Measurements from ENCODE around the gene GPR171.

The GPR171 gene

DNA sequence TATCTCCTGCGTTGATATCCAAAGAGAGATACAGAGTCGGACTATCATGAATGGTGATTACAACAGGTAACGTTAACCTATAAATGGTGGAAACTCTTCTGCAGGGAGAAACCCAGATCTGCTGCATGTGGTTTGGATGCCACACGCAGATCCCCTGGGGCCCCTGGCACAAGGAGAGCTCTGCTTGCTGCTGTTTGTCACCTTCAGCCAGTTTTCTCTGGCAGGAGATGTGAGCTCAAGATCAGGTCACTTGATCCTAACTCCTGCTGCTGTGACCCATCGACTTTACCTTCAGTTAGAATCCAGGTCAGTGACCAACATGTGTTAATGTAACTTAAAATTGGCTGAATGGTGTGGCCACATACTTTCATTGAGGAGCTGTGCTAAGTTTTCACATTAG, 23.8 kb upstream of the GPR171 start:
- no peak for TF ChIP-seq BHLHE40 (IDR thresholded peaks at IDR 0.05; ENCODE audit: borderline replicate concordance)
- no peak for TF ChIP-seq L3MBTL2 (conservative IDR thresholded peaks at IDR 0.05)
- TF ChIP-seq LEF1 (IDR thresholded peaks at IDR 0.05; ENCODE audit: borderline replicate concordance) = no peak
- TF ChIP-seq FOXA1 (IDR thresholded peaks at IDR 0.05) = no peak
- TF ChIP-seq SP1 (IDR thresholded peaks at IDR 0.05) = no peak
- TF ChIP-seq FOXM1 (IDR thresholded peaks at IDR 0.05; ENCODE audit: borderline replicate concordance) = no peak
- TF ChIP-seq HDGF (IDR thresholded peaks at IDR 0.05; ENCODE audit: borderline replicate concordance) = no peak
- no peak for TF ChIP-seq FOXK2 (IDR thresholded peaks at IDR 0.05)
- no peak for TF ChIP-seq ARNT (IDR thresholded peaks at IDR 0.05)
- no peak for TF ChIP-seq CTBP1 (IDR thresholded peaks at IDR 0.05; ENCODE audit: borderline replicate concordance)
- POLR2A ChIA-PET = no interaction called here
- DNase-seq (ENCODE audit: extremely low spot score) = no peak
- CTCF ChIA-PET = no interaction called here

DNA sequence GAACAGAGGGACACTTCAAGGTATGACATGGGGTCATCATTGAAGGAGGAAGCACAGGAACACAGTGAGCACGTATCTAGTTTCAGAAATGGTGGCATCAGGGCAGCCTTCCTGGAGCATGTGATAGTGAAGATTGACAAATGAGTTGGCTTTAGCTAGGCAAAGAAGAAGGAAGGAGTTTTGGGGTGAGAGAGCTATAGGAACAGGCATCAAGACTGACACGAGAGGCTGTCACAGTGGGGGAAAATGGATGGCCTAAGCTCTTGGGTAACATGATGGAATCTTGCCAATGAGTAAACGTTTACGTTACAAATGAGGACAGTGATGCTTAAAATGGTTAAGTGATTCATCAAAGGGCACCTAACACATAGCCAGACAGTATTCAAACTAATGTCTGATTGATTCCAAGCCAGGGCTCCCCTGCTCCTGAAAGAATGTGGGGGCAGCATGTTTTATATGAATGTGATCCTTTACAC, 23.1 kb upstream of the GPR171 start:
- ChIA-PET POLR2A (no interaction called here), CTCF (no interaction called here)
- TF ChIP-seq FOXK2 (IDR thresholded peaks at IDR 0.05) (no peak), LEF1 (IDR thresholded peaks at IDR 0.05; ENCODE audit: borderline replicate concordance) (no peak), ARNT (IDR thresholded peaks at IDR 0.05) (no peak), ELF4 (IDR thresholded peaks at IDR 0.05) (no peak), SP1 (IDR thresholded peaks at IDR 0.05) (no peak), HDGF (IDR thresholded peaks at IDR 0.05; ENCODE audit: borderline replicate concordance) (no peak), TARDBP (IDR thresholded peaks at IDR 0.05) (no peak), SUZ12 (IDR thresholded peaks at IDR 0.05) (no peak), NFRKB (IDR thresholded peaks at IDR 0.05) (no peak), CTBP1 (IDR thresholded peaks at IDR 0.05; ENCODE audit: borderline replicate concordance) (no peak), ZNF384 (IDR thresholded peaks at IDR 0.05) (no peak), FOXM1 (IDR thresholded peaks at IDR 0.05; ENCODE audit: borderline replicate concordance) (no peak), L3MBTL2 (conservative IDR thresholded peaks at IDR 0.05) (no peak), BHLHE40 (IDR thresholded peaks at IDR 0.05; ENCODE audit: borderline replicate concordance) (no peak), FOXA1 (IDR thresholded peaks at IDR 0.05) (no peak)
- TF ChIP-seq, protein P1, sequence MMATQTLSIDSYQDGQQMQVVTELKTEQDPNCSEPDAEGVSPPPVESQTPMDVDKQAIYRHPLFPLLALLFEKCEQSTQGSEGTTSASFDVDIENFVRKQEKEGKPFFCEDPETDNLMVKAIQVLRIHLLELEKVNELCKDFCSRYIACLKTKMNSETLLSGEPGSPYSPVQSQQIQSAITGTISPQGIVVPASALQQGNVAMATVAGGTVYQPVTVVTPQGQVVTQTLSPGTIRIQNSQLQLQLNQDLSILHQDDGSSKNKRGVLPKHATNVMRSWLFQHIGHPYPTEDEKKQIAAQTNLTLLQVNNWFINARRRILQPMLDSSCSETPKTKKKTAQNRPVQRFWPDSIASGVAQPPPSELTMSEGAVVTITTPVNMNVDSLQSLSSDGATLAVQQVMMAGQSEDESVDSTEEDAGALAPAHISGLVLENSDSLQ (IDR thresholded peaks at IDR 0.05) = no peak
- DNase-seq (ENCODE audit: extremely low spot score) = no peak

DNA sequence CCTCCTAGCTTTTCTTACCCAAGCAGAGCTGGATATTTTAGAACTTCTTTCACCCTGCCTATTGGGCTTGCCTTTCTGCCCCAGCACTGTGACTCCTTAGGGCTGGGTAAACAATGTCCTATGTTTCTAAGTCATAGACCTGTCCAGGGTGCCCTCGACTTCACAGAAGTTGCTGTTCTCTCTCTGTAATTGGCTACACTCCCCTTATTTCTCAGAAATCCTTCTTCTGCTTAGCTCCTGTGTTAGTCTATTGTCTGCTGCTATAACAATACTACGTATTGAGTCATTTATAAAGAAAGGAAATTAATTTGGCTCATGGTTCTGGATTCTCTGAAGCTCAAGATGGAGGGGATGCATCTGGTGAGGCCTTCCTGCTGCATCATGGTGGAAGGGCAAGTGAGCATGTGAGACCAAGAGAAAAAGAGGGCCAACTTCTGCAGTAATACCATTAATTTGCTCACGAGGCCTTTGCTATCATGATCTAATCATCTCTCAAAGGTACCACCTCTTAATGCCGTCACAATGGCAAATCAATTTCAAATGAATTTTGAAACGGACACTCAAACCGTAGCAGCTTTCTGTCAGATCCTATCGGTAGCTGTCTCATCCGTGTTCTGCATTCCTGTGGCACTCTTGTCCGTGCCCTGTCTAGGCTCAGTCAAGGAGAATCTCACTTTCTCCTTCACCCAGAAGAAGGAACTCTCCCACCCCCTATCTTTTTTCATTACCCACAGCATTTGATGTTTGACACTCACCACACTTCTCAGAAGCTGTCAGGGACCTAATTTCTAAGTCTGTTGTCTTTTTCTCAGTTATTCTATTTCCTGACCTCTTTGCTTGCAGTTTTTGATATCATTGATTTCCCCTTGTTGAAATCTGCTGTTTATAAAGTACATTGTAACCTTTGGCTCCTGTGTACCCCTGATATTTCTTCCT, 22.3 kb upstream of the GPR171 start:
- POLR2A ChIA-PET = no interaction called here
- no peak for DNase-seq (ENCODE audit: extremely low spot score)
- CTCF ChIA-PET = no interaction called here
- no peak for TF ChIP-seq BHLHE40 (IDR thresholded peaks at IDR 0.05; ENCODE audit: borderline replicate concordance)

DNA sequence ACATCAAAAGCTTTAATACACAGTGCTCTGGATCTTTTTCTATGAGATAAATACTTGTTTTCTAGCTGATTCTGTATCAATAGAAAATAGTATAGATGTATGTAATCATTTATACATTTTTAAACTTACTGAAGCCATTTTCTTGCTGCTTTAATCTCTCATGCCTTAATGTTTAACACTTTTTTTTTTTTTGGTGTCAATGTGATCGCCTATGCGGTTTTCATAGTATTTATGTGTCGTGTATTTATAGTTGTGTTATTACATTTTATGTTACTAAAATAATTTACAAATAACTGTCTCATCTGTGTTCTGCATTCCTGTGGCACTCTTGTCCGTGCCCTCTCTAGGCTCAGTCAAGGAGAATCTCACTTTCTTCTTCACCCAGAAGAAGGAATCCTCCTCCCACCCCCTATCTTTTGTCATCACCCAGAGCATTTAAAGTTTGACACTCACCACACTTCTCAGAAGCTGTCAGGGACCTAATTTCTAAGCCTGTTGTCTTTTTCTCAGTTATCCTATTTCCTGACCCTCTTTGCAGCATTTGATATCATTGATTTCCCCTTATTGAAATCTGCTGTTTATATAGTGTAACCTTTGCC, 21.4 kb upstream of the GPR171 start:
- ChIA-PET POLR2A (no interaction called here), CTCF (no interaction called here)
- TF ChIP-seq ZNF384 (IDR thresholded peaks at IDR 0.05) (no peak), SP1 (IDR thresholded peaks at IDR 0.05) (no peak), HDGF (IDR thresholded peaks at IDR 0.05; ENCODE audit: borderline replicate concordance) (no peak), FOXA1 (IDR thresholded peaks at IDR 0.05) (no peak), SUZ12 (IDR thresholded peaks at IDR 0.05) (no peak), ELF4 (IDR thresholded peaks at IDR 0.05) (no peak), NFRKB (IDR thresholded peaks at IDR 0.05) (no peak), FOXM1 (IDR thresholded peaks at IDR 0.05; ENCODE audit: borderline replicate concordance) (no peak)
- TF ChIP-seq, protein P1 (IDR thresholded peaks at IDR 0.05) = no peak
- DNase-seq (ENCODE audit: extremely low spot score) = no peak

DNA sequence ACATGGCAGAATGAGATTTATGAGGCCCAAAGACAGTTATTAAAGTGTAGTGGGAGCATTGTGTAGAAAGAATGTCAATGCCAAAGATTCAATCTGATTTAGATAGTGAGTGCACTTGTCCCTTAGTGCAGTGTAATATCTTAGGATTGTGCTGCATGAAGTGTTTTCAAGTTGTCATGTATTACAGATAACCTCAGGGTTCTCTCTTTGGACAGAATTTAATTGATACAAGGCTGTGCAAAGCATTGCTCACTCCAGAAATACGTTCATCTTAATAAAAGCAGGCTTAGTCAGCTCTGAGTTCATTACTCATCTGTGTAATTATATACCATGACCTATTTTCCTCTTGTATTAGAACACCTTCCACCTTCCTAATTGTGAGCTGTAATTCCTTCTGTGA, 16.0 kb upstream of the GPR171 start:
- no peak for DNase-seq (ENCODE audit: extremely low spot score)
- POLR2A ChIA-PET = no interaction called here
- CTCF ChIA-PET = interaction anchor here (1.1 kb wide), 1 partner anchor 51 kb away, joined by 3 read pairs; no protein-coding TSS in a partner anchor
- TF ChIP-seq TARDBP (IDR thresholded peaks at IDR 0.05) = no peak
- TF ChIP-seq ZNF384 (IDR thresholded peaks at IDR 0.05) = no peak
- TF ChIP-seq ELF4 (IDR thresholded peaks at IDR 0.05) = no peak
- no peak for TF ChIP-seq L3MBTL2 (conservative IDR thresholded peaks at IDR 0.05)
- TF ChIP-seq, protein P1 (IDR thresholded peaks at IDR 0.05) = no peak
- TF ChIP-seq BHLHE40 (IDR thresholded peaks at IDR 0.05; ENCODE audit: borderline replicate concordance) = no peak
- no peak for TF ChIP-seq LEF1 (IDR thresholded peaks at IDR 0.05; ENCODE audit: borderline replicate concordance)
- TF ChIP-seq ARNT (IDR thresholded peaks at IDR 0.05) = no peak
- no peak for TF ChIP-seq CTBP1 (IDR thresholded peaks at IDR 0.05; ENCODE audit: borderline replicate concordance)
- TF ChIP-seq SP1 (IDR thresholded peaks at IDR 0.05) = no peak
- no peak for TF ChIP-seq FOXA1 (IDR thresholded peaks at IDR 0.05)
- no peak for TF ChIP-seq HDGF (IDR thresholded peaks at IDR 0.05; ENCODE audit: borderline replicate concordance)
- TF ChIP-seq SUZ12 (IDR thresholded peaks at IDR 0.05) = no peak
- no peak for TF ChIP-seq FOXK2 (IDR thresholded peaks at IDR 0.05)
- TF ChIP-seq NFRKB (IDR thresholded peaks at IDR 0.05) = no peak

DNA sequence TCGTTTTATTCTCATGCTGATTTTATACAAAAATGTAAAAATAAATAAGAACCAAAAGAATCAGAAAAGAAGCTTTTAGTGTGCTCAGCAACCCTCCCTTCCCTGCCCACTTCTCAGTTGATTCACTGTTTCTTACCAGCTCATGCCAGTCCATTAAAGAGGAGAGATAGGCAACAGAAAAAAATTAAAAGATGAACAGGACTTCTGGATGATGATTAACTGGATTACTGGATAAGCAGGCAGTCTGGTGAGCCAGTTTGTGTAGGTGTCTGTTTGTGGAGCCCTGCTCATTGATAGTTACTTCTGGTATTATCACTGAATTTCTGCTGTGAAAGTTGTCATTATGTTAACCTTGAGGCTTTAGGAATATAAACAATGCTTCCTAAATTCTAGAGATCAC, 15.1 kb upstream of the GPR171 start:
- ChIA-PET POLR2A (no interaction called here), CTCF (interaction anchor here (1.0 kb wide), 1 partner anchor 13 kb away, joined by 3 read pairs; no protein-coding TSS in a partner anchor)
- TF ChIP-seq L3MBTL2 (conservative IDR thresholded peaks at IDR 0.05) = no peak
- TF ChIP-seq FOXK2 (IDR thresholded peaks at IDR 0.05) = no peak
- TF ChIP-seq BHLHE40 (IDR thresholded peaks at IDR 0.05; ENCODE audit: borderline replicate concordance) = no peak
- no peak for TF ChIP-seq SP1 (IDR thresholded peaks at IDR 0.05)
- TF ChIP-seq, protein P1 (IDR thresholded peaks at IDR 0.05) = no peak
- TF ChIP-seq NFRKB (IDR thresholded peaks at IDR 0.05) = no peak
- TF ChIP-seq ARNT (IDR thresholded peaks at IDR 0.05) = no peak
- TF ChIP-seq FOXA1 (IDR thresholded peaks at IDR 0.05) = no peak
- no peak for TF ChIP-seq ELF4 (IDR thresholded peaks at IDR 0.05)
- no peak for TF ChIP-seq HDGF (IDR thresholded peaks at IDR 0.05; ENCODE audit: borderline replicate concordance)
- TF ChIP-seq LEF1 (IDR thresholded peaks at IDR 0.05; ENCODE audit: borderline replicate concordance) = no peak
- TF ChIP-seq FOXM1 (IDR thresholded peaks at IDR 0.05; ENCODE audit: borderline replicate concordance) = no peak
- no peak for TF ChIP-seq ZNF384 (IDR thresholded peaks at IDR 0.05)
- no peak for DNase-seq (ENCODE audit: extremely low spot score)

Measured in HEK293T (cell line).